Testis (tissue), 2 donors: ENCODE data around the gene LIN9.

Experiments
- CTCF ChIP-seq, 3 experiments: fragments of 450-650 bp in 2 of 3; fragments of 200-600 bp in 1 of 3; sonication (generic) in 1 of 3; IDR thresholded peaks; one replicate each; pipeline ENCODE4 v1.5.1; 2016 to 2019; ENCODE audit warnings: antibody characterized with exemption in 3 of 3, mild to moderate bottlenecking in 2 of 3, moderate library complexity in 1 of 3
- POLR2A ChIP-seq: fragments of 450-650 bp; IDR thresholded peaks from one replicate; pipeline ENCODE4 v1.6.1; 2017; ENCODE audit warnings: antibody characterized with exemption, mild to moderate bottlenecking, moderate library complexity

- TF ChIP-seq POLR2A: no peak
- no peak for TF ChIP-seq CTCF (IDR thresholded peaks at IDR 0.05)
Observed at GRCh38 chr1:226211181-226211821, 97.7 kb downstream of the LIN9 start.
